ENCODE results near the gene AGPAT4. TPM values are rescaled to one million over a fixed set of nuclear protein-coding genes. Genes with fewer than 3 reads are reported as not detected.

Gene AGPAT4
- total and polyA plus RNA-seq, 2 of the 13 experiments (the other 11 are each of a cell fraction or from before 2014, with no cell fraction given), result 0.07 to 0.13 TPM

- no peak for TF ChIP-seq PRPF4 (IDR thresholded peaks at IDR 0.05; ENCODE audit: low read depth, low read length, poor library complexity, severe bottlenecking)
- TF ChIP-seq ETV5 (CRISPR knock-in tag; IDR thresholded peaks at IDR 0.05; ENCODE audit: borderline replicate concordance), result peak; percentile 49; the same call in 1 of the 2 replicates
- TF ChIP-seq NR1H2 (CRISPR knock-in tag; IDR thresholded peaks at IDR 0.05; ENCODE audit: borderline replicate concordance, low read depth), result no peak
- no peak for TF ChIP-seq DR1 (CRISPR knock-in tag; IDR thresholded peaks at IDR 0.05)
- no peak for TF ChIP-seq ARNTL (CRISPR knock-in tag; IDR thresholded peaks at IDR 0.05)
- no peak for TF ChIP-seq HOXD1 (CRISPR knock-in tag; IDR thresholded peaks at IDR 0.05)
- no peak for TF ChIP-seq GTF3A (CRISPR knock-in tag; conservative IDR thresholded peaks at IDR 0.05)
- TF ChIP-seq ZKSCAN5 (CRISPR knock-in tag; IDR thresholded peaks at IDR 0.05), result no peak
- TF ChIP-seq E2F5 (CRISPR knock-in tag; conservative IDR thresholded peaks at IDR 0.05), result no peak
- TF ChIP-seq ZNF788 (CRISPR knock-in tag; IDR thresholded peaks at IDR 0.05; ENCODE audit: borderline replicate concordance), result no peak
- no peak for TF ChIP-seq ZNF329 (CRISPR knock-in tag; IDR thresholded peaks at IDR 0.05; ENCODE audit: low read depth)
- no peak for TF ChIP-seq PBX3 (CRISPR knock-in tag; IDR thresholded peaks at IDR 0.05; ENCODE audit: borderline replicate concordance)
- TF ChIP-seq GABPB1 (CRISPR knock-in tag; IDR thresholded peaks at IDR 0.05), result peak; percentile 28; the same call in 1 of the 2 replicates
- no peak for TF ChIP-seq SRSF1 (optimal IDR thresholded peaks at IDR 0.05; ENCODE audit: low read depth, low read length)
- no peak for TF ChIP-seq MEIS2 (CRISPR knock-in tag; IDR thresholded peaks at IDR 0.05)
- no peak for TF ChIP-seq RELA (CRISPR knock-in tag; IDR thresholded peaks at IDR 0.05)
- no peak for TF ChIP-seq REST (IDR thresholded peaks at IDR 0.05; ENCODE audit: borderline replicate concordance in 1 of 2, low read depth in 1 of 2, low read length in 2 of 2)
- no peak for TF ChIP-seq ZNF83 (CRISPR knock-in tag; IDR thresholded peaks at IDR 0.05; ENCODE audit: borderline replicate concordance)
- no peak for TF ChIP-seq SNRNP70 (IDR thresholded peaks at IDR 0.05; ENCODE audit: low read depth, low read length)
- no peak for TF ChIP-seq TBX2 (CRISPR knock-in tag; IDR thresholded peaks at IDR 0.05; ENCODE audit: borderline replicate concordance)
- TF ChIP-seq CEBPG (CRISPR knock-in tag; IDR thresholded peaks at IDR 0.05), result 0 out of 2 replicates have a peak, but pooled peaks have one; percentile 19
- TF ChIP-seq RCOR2 (CRISPR knock-in tag; IDR thresholded peaks at IDR 0.05), result 0 out of 2 replicates have a peak, but pooled peaks have one; percentile 40
- no peak for TF ChIP-seq HIVEP1 (CRISPR knock-in tag; IDR thresholded peaks at IDR 0.05)
- no peak for TF ChIP-seq KLF12 (CRISPR knock-in tag; IDR thresholded peaks at IDR 0.05; ENCODE audit: borderline replicate concordance)
- no peak for TF ChIP-seq ZNF775 (CRISPR knock-in tag; IDR thresholded peaks at IDR 0.05; ENCODE audit: borderline replicate concordance)
Observed at GRCh38 chr6:161135695-161136591, 137.9 kb downstream of the AGPAT4 start (continued).

Data from HepG2 (cell line).